DND-41 (cell line): ENCODE measurements around the gene ABCA13.

Experiments used
- ATAC-seq: fragments of 200-7000 bp; cut with Tn5 transposase; 3 replicates; pipeline ENCODE4 v1.9.1; 2021; ENCODE audit warnings: low read depth; ENCODE audit not compliant: insufficient read depth
- DNase-seq: peaks from one replicate; pipeline ENCODE4 v3.0.0-alpha.2; 2020
- H2AFZ ChIP-seq: 2 replicates; pipeline ENCODE4 v1.6.0; 2012; ENCODE audit warnings: low read depth, low read length
- H3K27ac ChIP-seq: 2 replicates; pipeline ENCODE4 v1.5.1; 2012; ENCODE audit warnings: low read length, inconsistent platforms
- H3K27me3 ChIP-seq: fragments of 200-600 bp; sonication (generic); 2 replicates; pipeline ENCODE4 v1.6.0; 2012; ENCODE audit warnings: low read length, mild to moderate bottlenecking, inconsistent platforms; ENCODE audit not compliant: insufficient read depth, poor library complexity
- H3K36me3 ChIP-seq: 2 replicates; pipeline ENCODE4 v1.5.1; 2012; ENCODE audit warnings: low read length, inconsistent platforms; ENCODE audit not compliant: insufficient read depth
- H3K4me1 ChIP-seq: 2 replicates; pipeline ENCODE4 v1.5.1; 2012; ENCODE audit warnings: mild to moderate bottlenecking, low read length; ENCODE audit not compliant: insufficient read depth
- H3K4me2 ChIP-seq: 2 replicates; pipeline ENCODE4 v1.6.0; 2012; ENCODE audit warnings: mild to moderate bottlenecking, moderate library complexity, low read length, inconsistent platforms; ENCODE audit not compliant: insufficient read depth
- H3K4me3 ChIP-seq, 2 experiments: fragments of 200-600 bp in 1 of 2; shearing (Covaris generic) in 1 of 2; 2 replicates each; pipeline ENCODE4 v1.5.1; 2012 to 2016; ENCODE audit warnings: inconsistent platforms in 2 of 2, low read length in 2 of 2, mild to moderate bottlenecking in 2 of 2, low read depth in 1 of 2, moderate library complexity in 1 of 2
- H3K79me2 ChIP-seq: 2 replicates; pipeline ENCODE4 v1.6.0; 2012; ENCODE audit warnings: low read length, inconsistent platforms; ENCODE audit not compliant: insufficient read depth
- H3K9ac ChIP-seq: 2 replicates; pipeline ENCODE4 v1.6.0; 2012; ENCODE audit warnings: low read depth, mild to moderate bottlenecking, inconsistent platforms, low read length, moderate library complexity
- H3K9me3 ChIP-seq: 2 replicates; pipeline ENCODE4 v1.5.1; 2012; ENCODE audit warnings: low read length, moderate library complexity, mild to moderate bottlenecking, inconsistent platforms; ENCODE audit not compliant: insufficient read depth, severe bottlenecking
- H4K20me1 ChIP-seq: 2 replicates; pipeline ENCODE4 v1.6.0; 2012; ENCODE audit warnings: low read length; ENCODE audit not compliant: insufficient read depth
- EZH2 ChIP-seq: IDR thresholded peaks from 3 replicates; pipeline ENCODE4 v1.6.1; 2012; ENCODE audit warnings: borderline replicate concordance, low read depth, mild to moderate bottlenecking, moderate library complexity, low read length, inconsistent platforms; ENCODE audit not compliant: severe bottlenecking
- TF ChIP-seq, protein P1 (sequence below): IDR thresholded peaks from 2 replicates; pipeline ENCODE4 v1.5.1; 2012; ENCODE audit warnings: borderline replicate concordance, low read length, moderate library complexity, mild to moderate bottlenecking; ENCODE audit not compliant: poor library complexity, severe bottlenecking; ENCODE audit errors: extremely low read depth

ABCA13 gene

DNA sequence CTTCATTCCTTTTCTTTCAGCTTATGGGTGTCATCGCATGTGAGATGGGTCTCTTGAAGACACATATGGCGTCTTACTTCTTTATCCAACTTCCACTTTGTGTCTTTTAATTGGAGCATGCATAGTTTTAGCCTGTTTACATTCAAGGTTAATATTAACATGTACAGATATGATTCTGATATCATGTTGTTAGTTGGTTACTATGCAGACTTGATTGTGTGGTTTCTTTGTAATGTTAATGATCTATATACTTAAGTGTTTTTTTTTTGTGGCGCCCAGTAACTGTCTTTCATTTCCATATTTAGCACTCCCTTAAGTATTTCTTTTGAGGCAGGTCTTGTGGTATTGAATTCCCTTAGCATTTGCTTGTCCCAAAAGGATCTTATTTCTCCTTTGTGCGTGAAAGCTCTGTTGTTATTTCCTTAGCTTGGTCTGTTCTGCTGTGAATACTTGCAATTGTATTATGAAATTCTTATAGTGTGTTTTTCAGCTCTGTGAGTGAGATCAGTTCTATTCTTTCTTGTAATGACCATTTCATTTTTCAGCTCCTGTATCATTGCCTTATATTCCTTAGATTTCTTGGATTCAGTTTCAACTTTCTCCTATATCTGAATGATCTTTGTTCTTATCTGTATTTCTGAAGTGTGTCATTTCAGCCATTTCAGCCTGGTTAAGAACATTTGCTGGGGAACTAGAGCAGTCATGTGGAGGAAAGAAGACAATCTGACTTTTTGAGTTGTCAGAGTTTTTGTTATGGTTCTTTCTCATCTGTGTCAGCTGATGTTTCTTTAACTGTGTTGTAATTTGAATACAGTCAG lies 88.4 kb downstream of the ABCA13 start:
- TF ChIP-seq, protein P1, sequence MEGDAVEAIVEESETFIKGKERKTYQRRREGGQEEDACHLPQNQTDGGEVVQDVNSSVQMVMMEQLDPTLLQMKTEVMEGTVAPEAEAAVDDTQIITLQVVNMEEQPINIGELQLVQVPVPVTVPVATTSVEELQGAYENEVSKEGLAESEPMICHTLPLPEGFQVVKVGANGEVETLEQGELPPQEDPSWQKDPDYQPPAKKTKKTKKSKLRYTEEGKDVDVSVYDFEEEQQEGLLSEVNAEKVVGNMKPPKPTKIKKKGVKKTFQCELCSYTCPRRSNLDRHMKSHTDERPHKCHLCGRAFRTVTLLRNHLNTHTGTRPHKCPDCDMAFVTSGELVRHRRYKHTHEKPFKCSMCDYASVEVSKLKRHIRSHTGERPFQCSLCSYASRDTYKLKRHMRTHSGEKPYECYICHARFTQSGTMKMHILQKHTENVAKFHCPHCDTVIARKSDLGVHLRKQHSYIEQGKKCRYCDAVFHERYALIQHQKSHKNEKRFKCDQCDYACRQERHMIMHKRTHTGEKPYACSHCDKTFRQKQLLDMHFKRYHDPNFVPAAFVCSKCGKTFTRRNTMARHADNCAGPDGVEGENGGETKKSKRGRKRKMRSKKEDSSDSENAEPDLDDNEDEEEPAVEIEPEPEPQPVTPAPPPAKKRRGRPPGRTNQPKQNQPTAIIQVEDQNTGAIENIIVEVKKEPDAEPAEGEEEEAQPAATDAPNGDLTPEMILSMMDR, result no peak
- no peak for TF ChIP-seq EZH2
- DNase-seq (no peak), ATAC-seq (no peak)
- Histone ChIP-seq H3K79me2 (no peaks in the 10 kb centered on the region), H3K9ac (no peak overlapping the region), H2AFZ (no peak overlapping the region), H3K4me2 (no peak overlapping the region), H4K20me1 (no peaks in the 10 kb centered on the region), H3K36me3 (no peaks in the 10 kb centered on the region), H3K4me1 (no peaks in the 10 kb centered on the region), H3K27me3 (no peaks in the 10 kb centered on the region), H3K4me3 (no peak overlapping the region), H3K27ac (no peak overlapping the region), H3K9me3 (no peaks in the 10 kb centered on the region)

DNA sequence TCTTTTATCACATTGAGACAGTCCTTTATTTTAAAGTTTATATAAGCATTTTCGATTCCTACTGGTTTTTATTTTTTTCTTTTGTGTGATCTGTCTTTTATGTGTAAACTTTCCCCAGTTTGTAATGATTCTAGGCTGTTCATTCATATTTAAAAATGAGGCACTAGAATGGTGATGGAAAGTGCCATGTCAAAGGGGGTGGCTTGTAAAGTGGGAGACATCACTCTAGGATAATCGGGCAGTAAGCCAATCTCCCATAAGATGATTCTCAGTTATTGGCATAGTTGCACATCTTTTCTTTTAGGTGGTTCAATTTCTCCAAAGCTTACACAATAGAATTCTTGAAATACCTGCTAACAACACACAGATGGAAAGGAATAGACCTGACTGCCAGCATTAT lies 90.4 kb downstream of the ABCA13 start:
- H3K36me3 ChIP-seq, result no peaks in the 10 kb centered on the region
- H3K79me2 ChIP-seq, result no peaks in the 10 kb centered on the region
- DNase-seq, result no peak
- ATAC-seq, result no peak
- H3K4me3 ChIP-seq, result no peak overlapping the region
- TF ChIP-seq, protein P1, result no peak
- H3K9me3 ChIP-seq, result no peaks in the 10 kb centered on the region
- no peaks in the 10 kb centered on the region for H3K27me3 ChIP-seq
- H3K4me2 ChIP-seq, result no peak overlapping the region
- no peak overlapping the region for H3K27ac ChIP-seq
- H4K20me1 ChIP-seq, result no peaks in the 10 kb centered on the region
- H2AFZ ChIP-seq, result no peak overlapping the region
- H3K4me1 ChIP-seq, result no peaks in the 10 kb centered on the region
- no peak overlapping the region for H3K9ac ChIP-seq

DNA sequence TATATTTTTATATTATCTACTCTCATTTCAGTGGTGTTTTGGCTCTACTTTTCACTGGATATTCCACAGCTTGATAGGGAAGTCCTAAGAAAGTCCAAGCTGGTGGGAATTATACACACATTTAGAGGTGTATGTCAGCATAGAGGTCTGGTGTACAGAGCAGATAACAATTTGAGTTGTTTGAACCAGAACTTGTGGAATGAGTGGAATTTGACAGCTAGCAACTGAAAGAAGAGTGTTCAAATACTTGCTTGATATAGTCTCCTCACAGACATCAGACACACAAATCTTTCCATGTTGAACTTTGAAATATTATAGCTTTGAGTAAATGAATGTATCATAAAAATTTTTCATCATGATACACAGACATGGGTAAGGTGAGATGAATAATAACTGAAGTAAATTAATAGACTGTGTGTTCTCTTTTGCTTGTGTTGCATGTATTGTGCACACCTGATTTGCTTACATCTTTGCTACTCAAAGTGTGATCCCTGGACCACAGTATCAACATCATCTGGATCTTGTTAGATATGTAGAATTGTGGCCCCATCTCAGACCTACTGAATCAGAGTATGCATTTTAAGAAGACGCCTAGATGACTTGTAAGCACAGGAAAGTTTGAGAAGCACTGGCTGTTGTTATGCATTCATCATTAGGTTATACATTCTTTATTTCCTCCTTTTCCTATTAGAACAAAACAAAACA lies 91.5 kb downstream of the ABCA13 start:
- no peaks in the 10 kb centered on the region for H3K4me1 ChIP-seq
- no peak for TF ChIP-seq EZH2
- TF ChIP-seq, protein P1, result no peak
- no peak for ATAC-seq

More for the DNA sequence above, 91.5 kb downstream of the ABCA13 start:
- Histone ChIP-seq H3K79me2 (no peaks in the 10 kb centered on the region), H4K20me1 (no peaks in the 10 kb centered on the region), H3K9me3 (no peaks in the 10 kb centered on the region), H3K27me3 (no peaks in the 10 kb centered on the region), H3K9ac (no peak overlapping the region), H3K27ac (no peak overlapping the region), H2AFZ (no peak overlapping the region), H3K36me3 (no peaks in the 10 kb centered on the region), H3K4me3 (no peak overlapping the region), H3K4me2 (no peak overlapping the region)
- no peak for DNase-seq
